BJ (cell line): Measurements from ENCODE around the gene VSTM2B. TPM values are rescaled to one million over a fixed set of nuclear protein-coding genes. Genes with fewer than 3 reads are reported as not detected.

Source experiments
- CTCF ChIA-PET: fragments of 350-600 bp; formaldehyde crosslinking; extraction: SDS; loops from one replicate; lab custom pipeline; 2021; ENCODE audit warnings: antibody characterized with exemption, inconsistent platforms; lab: Yijun Ruan, JAX
- POLR2A ChIA-PET: fragments of 300-600 bp; sonication (Branson Sonifier 250); formaldehyde crosslinking; extraction: SDS; loops from one replicate; lab custom pipeline; 2021; ENCODE audit warnings: antibody characterized with exemption; lab: Charles Lee
- DNase-seq: peaks from one replicate; pipeline ENCODE4 v3.0.0-alpha.2; 2011; ENCODE audit warnings: low read depth
- H3K27me3 ChIP-seq: 2 replicates; pipeline ENCODE4 v1.6.0; 2011; ENCODE audit warnings: low read length; ENCODE audit not compliant: control insufficient read depth, insufficient read depth
- H3K36me3 ChIP-seq: 2 replicates; pipeline ENCODE4 v1.5.1; 2011; ENCODE audit warnings: low read length; ENCODE audit not compliant: control insufficient read depth, insufficient read depth
- H3K4me3 ChIP-seq: 2 replicates; pipeline ENCODE4 v1.5.1; 2011; ENCODE audit warnings: low read depth, mild to moderate bottlenecking, control low read depth, low read length
- polyA plus RNA-seq: library from polyadenylated mRNA; depleted of rRNA; stranded (reverse); fragments of >200 nt; gene quantifications from 2 replicates; pipeline ENCODE4 v1.2.3, GENCODE V29; 2011
- TF ChIP-seq, protein P1 (sequence below): IDR thresholded peaks from 2 replicates; pipeline ENCODE4 v1.5.1; 2011; ENCODE audit warnings: low read depth, mild to moderate bottlenecking, control low read depth, inconsistent platforms, low read length, moderate library complexity; ENCODE audit not compliant: insufficient read depth

VSTM2B gene
- polyA plus RNA-seq, 1 experiment: not detected

GRCh38 chr19:29524201-29524911, 1.4 kb upstream of the VSTM2B start:
- Histone ChIP-seq H3K27me3 (peaks cover 45% of the 10 kb centered on the region), H3K36me3 (no peaks in the 10 kb centered on the region), H3K4me3 (no peak overlapping the region)
- POLR2A ChIA-PET: no interaction called here
- no peak for DNase-seq
- CTCF ChIA-PET: no interaction called here
- TF ChIP-seq, protein P1, sequence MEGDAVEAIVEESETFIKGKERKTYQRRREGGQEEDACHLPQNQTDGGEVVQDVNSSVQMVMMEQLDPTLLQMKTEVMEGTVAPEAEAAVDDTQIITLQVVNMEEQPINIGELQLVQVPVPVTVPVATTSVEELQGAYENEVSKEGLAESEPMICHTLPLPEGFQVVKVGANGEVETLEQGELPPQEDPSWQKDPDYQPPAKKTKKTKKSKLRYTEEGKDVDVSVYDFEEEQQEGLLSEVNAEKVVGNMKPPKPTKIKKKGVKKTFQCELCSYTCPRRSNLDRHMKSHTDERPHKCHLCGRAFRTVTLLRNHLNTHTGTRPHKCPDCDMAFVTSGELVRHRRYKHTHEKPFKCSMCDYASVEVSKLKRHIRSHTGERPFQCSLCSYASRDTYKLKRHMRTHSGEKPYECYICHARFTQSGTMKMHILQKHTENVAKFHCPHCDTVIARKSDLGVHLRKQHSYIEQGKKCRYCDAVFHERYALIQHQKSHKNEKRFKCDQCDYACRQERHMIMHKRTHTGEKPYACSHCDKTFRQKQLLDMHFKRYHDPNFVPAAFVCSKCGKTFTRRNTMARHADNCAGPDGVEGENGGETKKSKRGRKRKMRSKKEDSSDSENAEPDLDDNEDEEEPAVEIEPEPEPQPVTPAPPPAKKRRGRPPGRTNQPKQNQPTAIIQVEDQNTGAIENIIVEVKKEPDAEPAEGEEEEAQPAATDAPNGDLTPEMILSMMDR: no peak

- ChIA-PET CTCF (no interaction called here), POLR2A (no interaction called here)
- no peak overlapping the region for H3K4me3 ChIP-seq
- TF ChIP-seq, protein P1: no peak
- no peak for DNase-seq
- peaks cover 48% of the 10 kb centered on the region for H3K27me3 ChIP-seq
- H3K36me3 ChIP-seq: no peaks in the 10 kb centered on the region
Measured at GRCh38 chr19:29524912-29525831, 622 bp upstream of the VSTM2B start.

DNA sequence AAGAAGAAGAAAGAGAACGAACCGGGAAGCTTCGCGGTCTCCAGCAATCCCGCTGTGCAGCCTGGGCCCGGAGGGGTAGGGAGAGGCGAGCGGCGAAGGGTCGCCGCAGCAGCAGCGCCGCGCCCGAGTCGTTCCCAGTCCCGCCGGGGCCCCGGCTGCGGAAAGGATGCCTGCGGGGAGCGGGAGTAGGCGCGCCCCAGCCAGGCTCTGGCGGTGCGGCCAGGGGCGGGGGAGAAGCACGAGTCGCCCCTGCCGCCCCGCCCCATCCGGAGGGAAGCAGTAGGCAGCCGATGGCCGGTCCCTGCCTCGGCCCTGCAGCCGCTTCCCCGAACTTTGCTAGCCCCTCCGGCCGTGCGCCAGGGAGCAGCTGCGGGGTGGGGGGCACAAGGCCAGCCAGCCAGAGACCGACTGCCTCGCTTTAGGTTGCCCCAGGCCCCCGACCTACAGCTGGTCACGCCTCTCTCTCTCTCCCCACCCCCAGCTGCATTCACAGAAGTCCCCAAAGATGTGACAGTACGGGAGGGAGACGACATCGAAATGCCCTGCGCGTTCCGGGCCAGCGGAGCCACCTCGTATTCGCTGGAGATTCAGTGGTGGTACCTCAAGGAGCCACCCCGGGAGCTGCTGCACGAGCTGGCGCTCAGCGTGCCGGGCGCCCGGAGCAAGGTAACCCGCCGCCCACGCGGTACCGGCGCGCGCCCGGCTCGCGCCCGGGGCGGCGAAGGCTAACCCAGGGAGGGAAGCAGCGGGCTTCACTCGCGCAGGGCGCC, 1.1 kb downstream of the VSTM2B start:
- H3K4me3 ChIP-seq: no peak overlapping the region
- no peaks in the 10 kb centered on the region for H3K36me3 ChIP-seq
- DNase-seq: no peak
- TF ChIP-seq, protein P1: no peak
- CTCF ChIA-PET: no interaction called here
- peaks cover 53% of the 10 kb centered on the region for H3K27me3 ChIP-seq
- POLR2A ChIA-PET: no interaction called here

- CTCF ChIA-PET: interaction anchor here (1.0 to 2.3 kb wide), 9 partner anchors 9 to 244 kb away, joined by 3 to 16 read pairs (median 3); no protein-coding TSS in a partner anchor
- no peak overlapping the region for H3K4me3 ChIP-seq
- TF ChIP-seq, protein P1: no peak
- H3K36me3 ChIP-seq: no peaks in the 10 kb centered on the region
- peaks cover 53% of the 10 kb centered on the region for H3K27me3 ChIP-seq
- POLR2A ChIA-PET: no interaction called here
- DNase-seq: no peak
Measured at GRCh38 chr19:29527500-29528328, 1.9 kb downstream of the VSTM2B start.
